Stimulated activated CD8-positive, alpha-beta memory T cell treated with anti-CD3 and anti-CD28 coated beads, Interleukin-7, amount 100 ng/mL, for 48 hours (primary cell): ENCODE results near the gene ANO7.
A peak's percentile ranks its signal among the peaks of the same experiment; 100 is the strongest.

Experiments
- DNase-seq, 2 donors: peaks; one replicate each; pipeline ENCODE4 v3.0.0-alpha.2; 2020; ENCODE audit warnings: low read depth in 1 of 2; ENCODE audit errors: extremely low read depth in 1 of 2

The ANO7 gene

DNA sequence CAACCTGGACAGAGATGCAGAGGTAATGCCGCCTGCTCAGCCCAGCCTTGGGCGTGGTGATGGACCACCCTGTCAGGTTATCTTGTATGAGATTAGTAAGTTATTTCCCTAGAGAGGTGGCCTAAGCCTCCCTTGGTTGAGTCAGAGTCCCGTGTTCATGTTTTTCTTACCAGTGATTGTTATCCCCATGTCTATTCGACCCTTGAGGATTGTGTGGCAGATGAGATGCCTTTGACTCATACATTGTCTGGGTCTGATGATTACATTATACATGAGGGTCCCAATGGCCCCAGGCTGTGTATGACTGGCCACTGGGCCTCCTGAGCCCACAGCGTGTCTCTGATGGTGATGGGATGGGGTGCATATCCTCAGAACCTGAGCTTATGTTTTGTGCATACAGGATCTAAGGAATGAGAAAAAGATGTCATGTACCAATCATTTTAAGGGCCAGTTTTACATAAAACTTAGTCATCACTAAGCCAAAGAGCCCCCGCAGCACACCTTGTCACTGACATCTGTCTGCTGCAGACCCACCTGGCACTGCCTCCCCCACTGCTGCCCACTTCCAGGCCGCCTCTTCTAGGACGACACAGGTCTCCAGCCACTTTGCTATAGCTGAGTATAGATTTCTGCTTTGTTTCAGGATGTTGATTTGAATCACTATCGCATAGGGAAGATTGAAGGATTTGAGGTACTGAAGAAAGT, 30.5 kb upstream of the ANO7 start:
- no peak for DNase-seq

- DNase-seq = no peak
These were observed 30.0 kb upstream of the ANO7 start for GRCh38 chr2:241158546-241158900.

DNA sequence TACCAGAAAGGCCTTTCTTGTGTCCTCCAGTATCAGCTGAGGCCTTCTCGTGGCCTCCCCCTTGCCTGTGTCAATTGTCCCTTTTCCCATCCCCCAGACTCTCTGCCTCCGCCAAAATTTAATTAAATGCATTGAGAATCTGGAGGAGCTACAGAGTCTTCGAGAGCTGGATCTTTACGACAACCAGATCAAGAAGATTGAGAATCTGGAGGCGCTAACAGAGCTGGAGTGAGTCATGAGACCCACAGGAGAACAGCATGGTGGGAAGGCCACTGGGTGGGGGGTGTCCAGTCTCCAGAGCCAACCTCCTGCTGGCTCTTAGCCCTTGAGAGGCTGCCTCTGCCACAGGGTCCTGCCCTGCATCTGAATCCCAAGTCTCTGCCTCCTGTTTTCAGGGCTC, 29.4 kb upstream of the ANO7 start:
- no peak for DNase-seq

DNA sequence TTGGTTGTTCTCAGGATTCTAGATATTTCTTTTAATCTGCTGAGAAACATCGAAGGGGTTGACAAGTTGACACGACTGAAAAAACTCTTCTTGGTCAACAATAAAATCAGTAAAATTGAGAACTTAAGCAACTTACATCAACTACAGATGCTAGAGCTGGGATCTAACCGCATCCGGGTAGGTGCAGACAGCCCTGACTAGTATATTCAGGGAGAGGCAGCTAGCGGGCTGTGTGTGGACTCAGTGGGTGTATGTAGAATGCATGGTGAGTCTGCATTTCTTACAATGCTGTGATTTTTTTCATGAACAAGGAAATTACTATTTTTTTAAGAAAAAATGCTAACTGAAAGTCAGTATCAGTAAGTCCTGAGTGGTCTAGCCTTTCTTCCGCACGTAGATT, 28.2 kb upstream of the ANO7 start:
- no peak for DNase-seq

- no peak for DNase-seq
These were observed 26.7 kb upstream of the ANO7 start for GRCh38 chr2:241161646-241162281.

DNA sequence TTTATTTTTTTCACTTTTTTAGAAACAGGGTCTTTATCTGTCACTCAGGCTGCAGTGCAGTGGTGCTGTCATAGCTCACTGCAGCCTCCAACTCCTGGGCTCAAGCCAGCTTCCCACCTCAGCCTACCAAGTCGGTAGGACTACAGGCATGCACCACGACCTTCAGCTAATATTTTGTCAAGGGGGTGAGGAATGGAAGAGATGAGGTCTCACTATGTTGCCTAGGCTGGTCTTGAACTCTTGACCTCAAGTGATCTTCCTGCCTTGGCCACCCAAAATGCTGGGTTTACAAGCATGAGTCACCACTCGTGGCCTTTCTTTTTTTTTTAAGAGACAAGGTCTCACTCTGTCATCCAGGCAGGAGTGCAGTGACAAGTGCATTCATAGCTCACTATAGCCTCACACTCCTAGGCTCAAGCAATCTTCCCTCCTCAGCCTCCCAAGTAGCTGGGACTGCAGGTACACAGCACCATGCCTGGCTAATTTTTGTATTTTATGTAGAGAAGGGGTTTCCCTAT, 24.8 kb upstream of the ANO7 start:
- no peak for DNase-seq

- DNase-seq = no peak
These were observed 20.1 kb upstream of the ANO7 start for GRCh38 chr2:241168366-241168765.

DNA sequence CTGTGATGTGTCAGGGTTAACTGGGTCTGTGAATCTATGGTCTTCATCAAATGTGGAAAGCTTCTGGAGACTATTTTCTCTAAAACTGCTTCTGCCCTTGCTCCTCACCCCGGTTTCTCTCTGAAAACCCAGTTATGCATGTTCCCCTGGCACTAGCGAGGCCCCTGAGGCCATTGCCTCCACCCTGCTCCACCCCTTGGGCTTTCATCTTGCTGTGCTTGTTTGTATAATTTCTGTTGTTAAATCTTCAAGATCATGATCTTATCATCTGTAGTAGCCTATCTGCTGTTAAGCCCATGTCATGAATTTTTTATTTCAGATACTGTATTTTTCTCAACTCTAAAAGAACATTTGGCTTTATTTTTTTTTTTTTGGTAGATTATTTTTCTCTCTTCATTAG, 14.9 kb upstream of the ANO7 start:
- DNase-seq = no peak

DNA sequence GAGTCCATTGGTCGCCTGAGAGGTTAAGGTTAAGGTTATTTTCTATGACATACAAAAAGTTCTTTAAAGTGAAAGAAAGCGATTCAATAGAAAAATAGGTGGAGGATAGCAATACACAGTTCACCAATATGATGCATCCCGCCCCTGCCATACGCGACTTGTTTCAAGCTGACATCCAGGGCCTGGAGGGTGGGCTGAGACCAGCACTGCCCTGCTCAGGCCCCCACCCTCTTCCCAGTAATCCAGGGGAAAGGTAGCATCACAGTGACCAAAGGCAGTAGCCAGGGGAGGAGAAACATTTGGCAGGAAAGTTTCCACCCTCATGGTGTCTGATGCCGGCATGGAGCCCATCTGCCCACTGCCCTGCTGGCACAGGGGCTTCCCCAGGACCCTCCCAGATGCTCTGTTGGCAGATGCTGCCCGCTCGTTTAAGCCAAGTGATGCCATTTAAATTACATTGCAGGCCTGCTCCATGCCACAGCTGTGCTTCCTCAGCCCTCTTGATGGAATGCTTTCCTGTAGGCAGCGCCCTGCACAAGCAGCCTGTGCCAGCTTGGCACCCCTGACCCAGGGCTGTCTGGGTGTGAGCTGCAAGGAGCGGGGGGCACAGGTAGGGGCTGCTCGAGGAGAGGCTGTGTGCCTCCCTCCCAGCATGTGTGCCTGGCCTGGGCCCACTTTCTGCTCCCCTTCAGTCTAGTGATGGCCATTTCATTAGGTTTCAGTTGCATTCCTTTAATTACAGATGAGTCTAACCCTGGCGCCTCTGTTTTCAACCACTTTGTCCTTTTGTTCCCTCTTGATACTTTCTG, 10.7 kb upstream of the ANO7 start:
- DNase-seq = no peak

DNA sequence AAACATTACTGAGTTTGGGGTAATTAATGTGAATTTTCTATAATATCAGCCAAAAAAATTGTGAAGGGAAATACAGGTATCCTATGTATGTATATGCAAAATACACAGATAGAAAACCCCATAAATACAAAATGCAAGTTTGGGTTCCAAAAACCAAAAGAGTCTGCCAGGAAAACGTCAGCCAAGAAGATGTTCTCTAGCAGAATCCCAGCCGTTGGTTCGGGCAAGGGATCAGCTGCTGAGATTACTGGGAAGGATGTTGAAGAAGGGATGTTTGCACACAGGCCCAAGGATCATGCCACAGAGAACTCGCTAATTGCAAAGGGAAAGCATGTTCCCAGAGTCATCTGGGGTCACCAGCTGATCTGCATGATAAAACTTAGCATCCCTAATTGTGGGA, 9.5 kb upstream of the ANO7 start:
- DNase-seq = no peak

DNA sequence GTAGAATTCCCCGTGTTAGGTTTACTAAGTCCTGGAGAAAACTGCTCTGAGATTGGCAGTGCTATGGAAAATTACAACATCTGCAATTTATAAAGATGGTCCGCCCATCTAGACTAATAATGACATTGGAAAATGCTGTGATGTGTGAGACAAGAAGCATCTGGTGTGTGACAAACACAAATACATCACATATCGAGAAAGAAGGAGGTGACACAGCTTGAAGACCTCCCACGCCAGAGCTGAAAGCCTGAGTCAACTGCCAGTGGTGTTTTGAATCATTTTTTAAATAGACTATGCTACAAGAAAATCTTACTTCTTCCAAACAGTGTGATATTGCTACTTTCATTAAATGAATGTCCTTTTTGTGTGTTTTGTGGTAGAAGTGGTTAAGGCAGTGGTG, 8.6 kb upstream of the ANO7 start:
- peak in 1 of 2 donors; percentile 51 for DNase-seq

DNA sequence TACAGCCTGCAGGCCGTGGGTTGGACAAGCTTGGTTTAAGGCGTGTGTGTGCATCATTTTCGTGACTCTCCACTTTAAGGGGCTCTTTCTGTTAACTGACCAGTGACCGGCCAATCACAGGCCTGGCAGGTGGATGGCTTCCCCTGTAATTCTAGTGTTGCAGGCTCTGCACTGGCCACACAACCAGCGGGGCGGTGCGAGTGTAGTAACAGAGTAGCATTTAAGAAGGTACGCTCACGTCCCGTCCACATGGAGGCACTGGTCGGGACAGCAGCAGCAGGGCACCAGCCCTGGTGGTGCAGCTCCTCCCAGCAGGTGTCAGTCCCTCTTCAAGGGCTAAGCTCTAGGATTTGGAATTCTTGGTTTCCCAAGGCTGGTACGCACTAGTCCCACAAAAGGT, 8.0 kb upstream of the ANO7 start:
- no peak for DNase-seq

- no peak for DNase-seq
These were observed 6.4 kb upstream of the ANO7 start for GRCh38 chr2:241182126-241182525.

GRCh38 chr2:241182531-241183133, 5.8 kb upstream of the ANO7 start:
- no peak for DNase-seq

GRCh38 chr2:241183221-241183620, 5.3 kb upstream of the ANO7 start:
- no peak for DNase-seq

DNA sequence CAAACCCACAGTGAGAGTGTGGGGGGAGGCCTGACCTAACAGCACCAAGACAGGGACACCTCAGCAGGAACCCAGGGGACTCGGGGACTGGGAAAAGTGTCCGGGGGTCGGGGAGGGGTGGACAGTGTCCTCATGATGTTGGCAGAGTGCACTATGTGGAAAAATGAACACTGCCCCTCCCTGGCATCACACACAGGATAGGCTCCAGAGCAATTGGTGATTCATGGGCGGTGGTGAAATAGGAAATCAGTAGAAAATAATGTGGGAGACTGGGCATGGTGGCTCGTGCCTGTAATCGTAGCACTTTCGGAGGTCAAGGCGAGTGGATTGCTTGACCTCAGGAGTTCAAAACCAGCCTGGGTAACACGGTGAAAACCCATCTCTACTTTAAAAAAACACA, 3.6 kb upstream of the ANO7 start:
- DNase-seq = no peak

- DNase-seq = no peak
These were observed 2.5 kb upstream of the ANO7 start for GRCh38 chr2:241185961-241186360.

GRCh38 chr2:241187101-241187917, 1.2 kb upstream of the ANO7 start:
- no peak for DNase-seq

GRCh38 chr2:241187918-241188234, 601 bp upstream of the ANO7 start:
- DNase-seq = no peak

GRCh38 chr2:241189093-241189855, 797 bp downstream of the ANO7 start:
- no peak for DNase-seq
